HL-60 (cell line): ENCODE data around the gene IGSF22.

Experiments
- DNase-seq, 2 experiments: peaks; one replicate each; pipeline ENCODE4 v3.0.0-alpha.2; 2010 to 2020; ENCODE audit warnings: low read depth in 1 of 2, low spot score in 1 of 2
- H3K27ac ChIP-seq: fragments of 250-450 bp; sonication (Bioruptor Pico); replicated peaks from 2 replicates; pipeline ENCODE4 v1.5.1; 2020; ENCODE audit warnings: mild to moderate bottlenecking, moderate library complexity
- H3K27me3 ChIP-seq: fragments of 250-450 bp; sonication (Bioruptor Pico); 2 replicates; pipeline ENCODE4 v1.5.1; 2021; ENCODE audit warnings: mild to moderate bottlenecking, moderate library complexity; ENCODE audit not compliant: insufficient read depth, poor library complexity, severe bottlenecking
- H3K4me3 ChIP-seq: replicated peaks from 2 replicates; pipeline ENCODE4 v1.5.1; 2011; ENCODE audit warnings: mild to moderate bottlenecking, control low read depth, low read length; ENCODE audit not compliant: insufficient read depth
- GABPA ChIP-seq: IDR thresholded peaks from 2 replicates; pipeline ENCODE4 v1.6.1; 2012; ENCODE audit warnings: low read depth
- POLR2AphosphoS5 ChIP-seq: IDR thresholded peaks from 2 replicates; pipeline ENCODE4 v1.6.1; 2012; ENCODE audit warnings: low read depth
- SPI1 ChIP-seq: IDR thresholded peaks from 2 replicates; pipeline ENCODE4 v1.6.1; 2012; ENCODE audit warnings: low read depth, mild to moderate bottlenecking, borderline replicate concordance
- TF ChIP-seq, protein P1 (sequence below): IDR thresholded peaks from one replicate; pipeline ENCODE4 v1.5.1; 2011; ENCODE audit warnings: low read length, control low read depth, inconsistent platforms; ENCODE audit not compliant: insufficient read depth
- TF ChIP-seq, protein P2 (sequence below): IDR thresholded peaks from 2 replicates; pipeline ENCODE4 v1.6.1; 2012; ENCODE audit warnings: low read depth; ENCODE audit not compliant: insufficient replicate concordance

IGSF22 gene

DNA sequence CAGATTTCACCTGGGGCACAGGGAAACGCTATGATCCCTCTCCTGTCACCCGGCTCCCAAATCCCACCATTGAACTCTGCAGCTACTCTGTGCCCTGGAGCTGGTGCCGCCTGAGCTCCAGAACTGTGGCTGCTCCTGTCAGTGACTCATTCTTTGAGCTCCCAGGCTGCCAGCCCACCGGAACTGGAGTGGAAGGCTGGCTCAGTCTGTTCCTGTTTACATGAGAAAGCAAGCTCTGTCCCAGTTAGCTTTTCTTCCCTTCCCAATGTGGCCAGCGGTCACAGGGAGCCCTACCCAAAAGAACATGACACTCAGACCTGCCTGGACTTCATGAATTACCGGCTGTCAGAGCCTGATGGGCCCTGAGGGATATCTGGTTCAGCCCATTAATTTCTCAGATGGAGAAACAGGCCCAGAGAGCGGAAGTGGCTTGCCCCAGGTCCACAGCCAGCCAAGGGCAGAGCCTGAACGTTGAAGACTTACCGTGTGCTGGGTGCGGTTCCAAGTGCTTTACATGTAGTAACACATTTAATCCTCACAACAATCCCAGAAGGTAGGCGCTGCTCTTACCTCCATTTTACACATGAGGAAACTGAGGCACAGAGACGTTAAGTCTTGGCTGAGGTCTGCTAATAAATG lies 23.8 kb upstream of the IGSF22 start:
- DNase-seq: no peak
- Histone ChIP-seq H3K27ac (no peak overlapping the region), H3K4me3 (no peak overlapping the region), H3K27me3 (no peaks in the 10 kb centered on the region)
- TF ChIP-seq, protein P1, sequence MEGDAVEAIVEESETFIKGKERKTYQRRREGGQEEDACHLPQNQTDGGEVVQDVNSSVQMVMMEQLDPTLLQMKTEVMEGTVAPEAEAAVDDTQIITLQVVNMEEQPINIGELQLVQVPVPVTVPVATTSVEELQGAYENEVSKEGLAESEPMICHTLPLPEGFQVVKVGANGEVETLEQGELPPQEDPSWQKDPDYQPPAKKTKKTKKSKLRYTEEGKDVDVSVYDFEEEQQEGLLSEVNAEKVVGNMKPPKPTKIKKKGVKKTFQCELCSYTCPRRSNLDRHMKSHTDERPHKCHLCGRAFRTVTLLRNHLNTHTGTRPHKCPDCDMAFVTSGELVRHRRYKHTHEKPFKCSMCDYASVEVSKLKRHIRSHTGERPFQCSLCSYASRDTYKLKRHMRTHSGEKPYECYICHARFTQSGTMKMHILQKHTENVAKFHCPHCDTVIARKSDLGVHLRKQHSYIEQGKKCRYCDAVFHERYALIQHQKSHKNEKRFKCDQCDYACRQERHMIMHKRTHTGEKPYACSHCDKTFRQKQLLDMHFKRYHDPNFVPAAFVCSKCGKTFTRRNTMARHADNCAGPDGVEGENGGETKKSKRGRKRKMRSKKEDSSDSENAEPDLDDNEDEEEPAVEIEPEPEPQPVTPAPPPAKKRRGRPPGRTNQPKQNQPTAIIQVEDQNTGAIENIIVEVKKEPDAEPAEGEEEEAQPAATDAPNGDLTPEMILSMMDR: no peak
- TF ChIP-seq SPI1 (no peak), GABPA (no peak), POLR2AphosphoS5 (no peak)
- TF ChIP-seq, protein P2, sequence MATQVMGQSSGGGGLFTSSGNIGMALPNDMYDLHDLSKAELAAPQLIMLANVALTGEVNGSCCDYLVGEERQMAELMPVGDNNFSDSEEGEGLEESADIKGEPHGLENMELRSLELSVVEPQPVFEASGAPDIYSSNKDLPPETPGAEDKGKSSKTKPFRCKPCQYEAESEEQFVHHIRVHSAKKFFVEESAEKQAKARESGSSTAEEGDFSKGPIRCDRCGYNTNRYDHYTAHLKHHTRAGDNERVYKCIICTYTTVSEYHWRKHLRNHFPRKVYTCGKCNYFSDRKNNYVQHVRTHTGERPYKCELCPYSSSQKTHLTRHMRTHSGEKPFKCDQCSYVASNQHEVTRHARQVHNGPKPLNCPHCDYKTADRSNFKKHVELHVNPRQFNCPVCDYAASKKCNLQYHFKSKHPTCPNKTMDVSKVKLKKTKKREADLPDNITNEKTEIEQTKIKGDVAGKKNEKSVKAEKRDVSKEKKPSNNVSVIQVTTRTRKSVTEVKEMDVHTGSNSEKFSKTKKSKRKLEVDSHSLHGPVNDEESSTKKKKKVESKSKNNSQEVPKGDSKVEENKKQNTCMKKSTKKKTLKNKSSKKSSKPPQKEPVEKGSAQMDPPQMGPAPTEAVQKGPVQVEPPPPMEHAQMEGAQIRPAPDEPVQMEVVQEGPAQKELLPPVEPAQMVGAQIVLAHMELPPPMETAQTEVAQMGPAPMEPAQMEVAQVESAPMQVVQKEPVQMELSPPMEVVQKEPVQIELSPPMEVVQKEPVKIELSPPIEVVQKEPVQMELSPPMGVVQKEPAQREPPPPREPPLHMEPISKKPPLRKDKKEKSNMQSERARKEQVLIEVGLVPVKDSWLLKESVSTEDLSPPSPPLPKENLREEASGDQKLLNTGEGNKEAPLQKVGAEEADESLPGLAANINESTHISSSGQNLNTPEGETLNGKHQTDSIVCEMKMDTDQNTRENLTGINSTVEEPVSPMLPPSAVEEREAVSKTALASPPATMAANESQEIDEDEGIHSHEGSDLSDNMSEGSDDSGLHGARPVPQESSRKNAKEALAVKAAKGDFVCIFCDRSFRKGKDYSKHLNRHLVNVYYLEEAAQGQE: no peak

DNA sequence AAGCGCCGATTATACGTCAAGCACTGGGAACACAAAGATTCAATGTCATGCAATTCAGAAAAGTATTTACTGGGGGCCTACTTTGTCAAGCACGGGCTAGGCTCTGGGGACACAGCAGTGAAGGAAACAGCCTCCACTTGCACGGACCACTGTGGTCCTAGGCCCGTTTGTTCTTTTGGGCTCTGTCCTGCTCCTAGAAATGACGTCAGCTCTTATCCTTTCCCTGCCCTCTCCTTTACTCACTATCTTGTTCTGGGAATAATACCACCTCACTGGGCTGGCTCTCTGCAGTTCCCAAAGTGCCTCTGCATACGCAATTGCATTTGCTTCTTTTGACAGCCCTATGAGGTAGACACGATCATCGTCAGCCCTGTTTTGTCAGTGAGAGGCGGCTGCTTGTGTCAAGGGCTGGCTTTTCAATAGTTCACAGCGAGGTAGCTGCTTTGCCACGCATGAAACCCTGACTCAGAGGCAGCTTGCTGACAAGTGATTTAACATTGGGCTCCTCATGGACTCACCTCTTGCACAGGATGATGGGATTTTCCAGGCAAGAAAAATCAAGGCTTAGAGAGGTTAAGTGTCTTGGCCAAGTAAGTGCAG lies 22.9 kb upstream of the IGSF22 start:
- H3K27me3 ChIP-seq: no peaks in the 10 kb centered on the region
- no peak overlapping the region for H3K27ac ChIP-seq
- H3K4me3 ChIP-seq: no peak overlapping the region
- TF ChIP-seq, protein P1: no peak
- no peak for TF ChIP-seq POLR2AphosphoS5
- DNase-seq: no peak

DNA sequence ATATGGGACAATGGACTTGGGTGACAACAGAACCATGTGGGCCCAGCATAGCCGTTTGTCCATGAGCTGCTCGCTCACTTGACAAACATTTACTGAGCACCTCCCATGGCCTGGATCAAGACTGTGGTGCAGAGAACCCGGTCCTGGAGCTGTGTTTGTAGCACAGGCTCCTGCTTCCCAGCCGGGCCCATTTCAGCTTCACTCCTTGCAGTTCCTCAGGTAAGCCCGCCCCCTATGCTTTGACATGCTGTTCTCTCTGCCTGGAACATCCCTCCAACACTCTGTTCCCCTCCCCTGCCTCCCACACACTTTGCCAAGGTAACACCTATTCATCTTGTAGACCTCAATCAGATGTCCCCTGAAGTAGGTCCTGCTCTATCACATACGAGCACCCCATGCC lies 19.3 kb upstream of the IGSF22 start:
- Histone ChIP-seq H3K27ac (no peak overlapping the region), H3K4me3 (no peak overlapping the region), H3K27me3 (no peaks in the 10 kb centered on the region)
- TF ChIP-seq, protein P2: no peak
- TF ChIP-seq GABPA (no peak), POLR2AphosphoS5 (no peak), SPI1 (no peak)
- TF ChIP-seq, protein P1: no peak
- DNase-seq: no peak
